ENCODE measurements around the gene AGTRAP. TPM values are rescaled to one million over a fixed set of nuclear protein-coding genes. Genes with fewer than 3 reads are reported as not detected.

The AGTRAP gene
- total and polyA plus RNA-seq, 12 donors: 23.4 to 104 (median 45.1) TPM

GRCh38 chr1:11714831-11715575 is 20.9 kb upstream of the AGTRAP start:
- no peaks in the 10 kb centered on the region for H3K9me3 ChIP-seq (replicated peaks in 1 of 3)
- peaks cover 0 to 8% of the 10 kb centered on the region in 2 donors for H3K4me1 ChIP-seq (replicated peaks in 1 of 2)
- no peak overlapping the region for H3K4me3 ChIP-seq
- peaks cover 9% of the 10 kb centered on the region for H3K27me3 ChIP-seq
- no peaks in the 10 kb centered on the region for H3K36me3 ChIP-seq (replicated peaks in 1 of 2)
- WGBS, 4 donors: 70 to 87% (median 75%) methylated on average over 10 to 24 of the region's 24 CpGs
- intact Hi-C loops (cut with DNase I): loop anchor here in 1 of 2 donors (5.0 to 10.0 kb wide), 2 partner anchors 53 to 370 kb away; partner anchors contain the start of gene FBXO6
- H3K27ac ChIP-seq: no peak overlapping the region
- no peak for DNase-seq
- no peak for TF ChIP-seq CTCF (IDR thresholded peaks at IDR 0.05)
- TF ChIP-seq POLR2A (IDR thresholded peaks at IDR 0.05): no peak

- intact Hi-C loops (cut with DNase I): loop anchor here (5.0 to 10.0 kb wide), 3 partner anchors 57 to 375 kb away; partner anchors contain the start of genes FBXO2 (in 1 of the 2), FBXO44 (in 1 of the 2) and FBXO6 (in 1 of the 2)
- H3K27ac ChIP-seq: peak overlapping the region in 2 of 5 donors; percentile 60 to 62
- no peaks in the 10 kb centered on the region for H3K27me3 ChIP-seq
- no peaks in the 10 kb centered on the region for H3K36me3 ChIP-seq (replicated peaks in 1 of 2)
- no peaks in the 10 kb centered on the region for H3K9me3 ChIP-seq (replicated peaks in 1 of 3)
- H3K4me3 ChIP-seq: peak overlapping the region in 2 of 4 donors; percentile 9 to 19
- WGBS, 4 donors: 9 to 26% (median 11%) methylated on average over 21 to 44 of the region's 44 CpGs
- peak; percentile 73 to 94 (median 84) for DNase-seq
- H3K4me1 ChIP-seq (replicated peaks in 1 of 2): peaks cover 0 to 9% of the 10 kb centered on the region in 2 donors
- TF ChIP-seq CTCF (IDR thresholded peaks at IDR 0.05) (peak; percentile 88 to 97 (median 93)), POLR2A (IDR thresholded peaks at IDR 0.05) (no peak)
Observed at GRCh38 chr1:11719313-11720032, 16.5 kb upstream of the AGTRAP start.

- Histone ChIP-seq H3K27me3 (no peaks in the 10 kb centered on the region), H3K4me3 (no peak overlapping the region)
- intact Hi-C loops (cut with DNase I): loop anchor here in 1 of 2 donors (5.0 kb wide), 1 partner anchor 68 kb away; the partner anchor contains the start of genes FBXO2 and FBXO44
Observed at GRCh38 chr1:11720033-11720376, 15.9 kb upstream of the AGTRAP start.

More at GRCh38 chr1:11720033-11720376, 15.9 kb upstream of the AGTRAP start:
- H3K4me1 ChIP-seq (replicated peaks in 1 of 2): peaks cover 0 to 9% of the 10 kb centered on the region in 2 donors
- no peaks in the 10 kb centered on the region for H3K36me3 ChIP-seq (replicated peaks in 1 of 2)
- TF ChIP-seq CTCF (IDR thresholded peaks at IDR 0.05) (peak in 1 of 6 experiments; percentile 9), POLR2A (IDR thresholded peaks at IDR 0.05) (no peak)
- H3K27ac ChIP-seq: no peak overlapping the region
- DNase-seq: no peak
- no peaks in the 10 kb centered on the region for H3K9me3 ChIP-seq (replicated peaks in 1 of 3)
- WGBS, 4 donors: 62 to 70% (median 66%) methylated on average over 12 of the region's 12 CpGs

Data from adrenal gland (tissue), 12 donors.